Activated B cell treated with CpG ODN at 0.5 μM for 24 hours (primary cell): ENCODE measurements around the gene SLC41A1. TPM values are rescaled to one million over a fixed set of nuclear protein-coding genes. Genes with fewer than 3 reads are reported as not detected.

ENCODE experiments used
- ATAC-seq: fragments of 200-7000 bp; cut with Tn5 transposase; one replicate; pipeline ENCODE4 v1.10.0; 2021; ENCODE audit warnings: low read depth, mild to moderate bottlenecking, moderate library complexity
- CTCF ChIA-PET: fragments of 350-600 bp; sonication (Branson Sonifier 250); formaldehyde crosslinking; loops from one replicate; lab custom pipeline; 2021; ENCODE audit warnings: antibody characterized with exemption; lab: Charles Lee
- POLR2A ChIA-PET: fragments of 350-600 bp; sonication (Branson Sonifier 250); formaldehyde crosslinking; loops from one replicate; lab custom pipeline; 2021; ENCODE audit warnings: antibody characterized with exemption; lab: Charles Lee
- DNase-seq: peaks from one replicate; pipeline ENCODE4 v3.0.0; 2022
- H3K27ac Mint-ChIP-seq: one replicate; pipeline ENCODE4 v1.8.0; 2020; ENCODE audit warnings: mixed read lengths
- H3K27me3 Mint-ChIP-seq: one replicate; pipeline ENCODE4 v1.8.0; 2021; ENCODE audit warnings: mixed read lengths
- H3K36me3 Mint-ChIP-seq: one replicate; pipeline ENCODE4 v1.8.0; 2021; ENCODE audit warnings: low read depth, mixed read lengths
- H3K4me1 Mint-ChIP-seq: one replicate; pipeline ENCODE4 v1.8.0; 2021; ENCODE audit warnings: mixed read lengths
- H3K4me3 Mint-ChIP-seq: one replicate; pipeline ENCODE4 v1.8.0; 2020; ENCODE audit warnings: mild to moderate bottlenecking, mixed read lengths
- H3K9me3 Mint-ChIP-seq: one replicate; pipeline ENCODE4 v1.8.0; 2020; ENCODE audit warnings: mixed read lengths
- CTCF ChIP-seq: fragments of 200-600 bp; IDR thresholded peaks from one replicate; pipeline ENCODE4 v1.8.0; 2022; ENCODE audit warnings: antibody characterized with exemption, mild to moderate bottlenecking
- intact Hi-C: fragments of 100-400 bp; cut with micrococcal nuclease; formaldehyde crosslinking; loops from one replicate; pipeline ENCODE4 v1.15.1; 2024
- total RNA-seq: library from RNA; stranded (reverse); gene quantifications from 2 replicates; pipeline ENCODE4 v1.2.3, GENCODE V29; 2022

SLC41A1 gene
- total RNA-seq, 1 donor from 2014 or later, result 32.4 TPM

- H3K4me1 Mint-ChIP-seq, result peaks cover 39% of the 10 kb centered on the region
- H3K4me3 Mint-ChIP-seq, result no peak overlapping the region
- POLR2A ChIA-PET, result no interaction called here
- CTCF ChIA-PET, result no interaction called here
- no peak for ATAC-seq
- no peak overlapping the region for H3K27ac Mint-ChIP-seq
- H3K27me3 Mint-ChIP-seq, result no peaks in the 10 kb centered on the region
- peaks cover 8% of the 10 kb centered on the region for H3K9me3 Mint-ChIP-seq
- TF ChIP-seq CTCF, result no peak
- H3K36me3 Mint-ChIP-seq, result no peaks in the 10 kb centered on the region
- no peak for DNase-seq
- intact Hi-C loops, result no loop called here
These were observed 9.4 kb upstream of the SLC41A1 start for GRCh38 chr1:205822397-205822796.

- POLR2A ChIA-PET, result interaction anchor here (1.8 kb wide), 1 partner anchor 43 kb away, joined by 5 read pairs; the partner anchor contains the start of gene RAB29
- Mint-ChIP-seq H3K4me3 (no peak overlapping the region), H3K27me3 (no peaks in the 10 kb centered on the region), H3K27ac (no peak overlapping the region), H3K36me3 (peaks cover 3% of the 10 kb centered on the region), H3K4me1 (peaks cover 19% of the 10 kb centered on the region), H3K9me3 (peaks cover 2% of the 10 kb centered on the region)
- intact Hi-C loops, result no loop called here
- TF ChIP-seq CTCF, result no peak
- DNase-seq (no peak), ATAC-seq (no peak)
- CTCF ChIA-PET, result interaction anchor here (1.2 kb wide), 1 partner anchor 7 kb away, joined by 4 read pairs; no protein-coding TSS in a partner anchor
These were observed 5.0 kb upstream of the SLC41A1 start for GRCh38 chr1:205817988-205818387.

GRCh38 chr1:205817364-205817763, 4.4 kb upstream of the SLC41A1 start:
- Mint-ChIP-seq H3K4me1 (peaks cover 14% of the 10 kb centered on the region), H3K27ac (no peak overlapping the region), H3K4me3 (no peak overlapping the region), H3K36me3 (peaks cover 3% of the 10 kb centered on the region), H3K27me3 (no peaks in the 10 kb centered on the region), H3K9me3 (no peaks in the 10 kb centered on the region)
- CTCF ChIA-PET, result interaction anchor here (1.2 kb wide), 1 partner anchor 8 kb away, joined by 4 read pairs; no protein-coding TSS in a partner anchor
- intact Hi-C loops, result no loop called here
- ATAC-seq (no peak), DNase-seq (no peak)
- no peak for TF ChIP-seq CTCF
- POLR2A ChIA-PET, result interaction anchor here (1.8 kb wide), 1 partner anchor 42 kb away, joined by 5 read pairs; the partner anchor contains the start of gene RAB29

- Mint-ChIP-seq H3K4me1 (peaks cover 46% of the 10 kb centered on the region), H3K27me3 (no peaks in the 10 kb centered on the region)
- TF ChIP-seq CTCF, result no peak
These were observed 709 bp upstream of the SLC41A1 start for GRCh38 chr1:205813755-205814058.

GRCh38 chr1:205812271-205812877, 624 bp downstream of the SLC41A1 start:
- Mint-ChIP-seq H3K9me3 (no peaks in the 10 kb centered on the region), H3K4me3 (peak overlapping the region; percentile 95), H3K27ac (peak overlapping the region; percentile 66), H3K36me3 (peaks cover 27% of the 10 kb centered on the region), H3K27me3 (no peaks in the 10 kb centered on the region), H3K4me1 (peaks cover 57% of the 10 kb centered on the region)
- DNase-seq, result no peak
- CTCF ChIA-PET, result interaction anchor here (1.7 to 2.4 kb wide), 3 partner anchors 20 to 165 kb away, joined by 6 read pairs; no protein-coding TSS in a partner anchor
- intact Hi-C loops, result loop anchor here (2.0 to 5.0 kb wide), 2 partner anchors 20 to 105 kb away; no protein-coding TSS in a partner anchor
- peak; percentile 17 for ATAC-seq
- no peak for TF ChIP-seq CTCF
- POLR2A ChIA-PET, result interaction anchor here (0.7 to 4.9 kb wide), 8 partner anchors 14 to 180 kb away, joined by 3 to 40 read pairs (median 6); partner anchors contain the start of genes ELK4, PM20D1 and RAB29

More at GRCh38 chr1:205813755-205814058, 709 bp upstream of the SLC41A1 start:
- Mint-ChIP-seq H3K36me3 (peaks cover 21% of the 10 kb centered on the region), H3K4me3 (peak overlapping the region; percentile 95), H3K9me3 (no peaks in the 10 kb centered on the region), H3K27ac (peak overlapping the region; percentile 83)
- ChIA-PET CTCF (interaction anchor here (1.7 kb wide), 1 partner anchor 164 kb away, joined by 6 read pairs; no protein-coding TSS in a partner anchor), POLR2A (interaction anchor here (1.1 to 4.9 kb wide), 4 partner anchors 11 to 40 kb away, joined by 3 to 40 read pairs (median 5); partner anchors contain the start of genes PM20D1 and RAB29)
- intact Hi-C loops, result loop anchor here (1.0 to 5.0 kb wide), 5 partner anchors 21 to 104 kb away; partner anchors contain the start of genes NUCKS1, PM20D1 and RAB29
- ATAC-seq (no peak), DNase-seq (no peak)
